ENCODE results near the gene MYRIP.

Gene MYRIP

GRCh38 chr3:39982665-39983357, 173.4 kb downstream of the MYRIP start:
- H3K9me3 ChIP-seq (ENCODE audit: control insufficient read depth in 2 of 2, low read length in 2 of 2): no peaks in the 10 kb centered on the region
- H3K27me3 ChIP-seq (ENCODE audit: control insufficient read depth in 1 of 2, insufficient read depth in 2 of 2, low read length in 2 of 2): no peaks in the 10 kb centered on the region
- no peak overlapping the region for H3K9ac ChIP-seq (ENCODE audit: low read length in 2 of 2)
- no peaks in the 10 kb centered on the region for H3K36me3 ChIP-seq (ENCODE audit: control insufficient read depth in 2 of 2, insufficient read depth in 2 of 2, low read length in 2 of 2)
- H3K27ac ChIP-seq (ENCODE audit: low read length): no peak overlapping the region
- H3K4me3 ChIP-seq (ENCODE audit: low read length in 2 of 2): no peak overlapping the region
- H3K4me1 ChIP-seq (ENCODE audit: control insufficient read depth, insufficient read depth, low read length): no peaks in the 10 kb centered on the region

- H3K27ac ChIP-seq (ENCODE audit: low read length): no peak overlapping the region
- no peak overlapping the region for H3K4me3 ChIP-seq (ENCODE audit: low read length in 2 of 2)
- no peak overlapping the region for H3K9ac ChIP-seq (ENCODE audit: low read length in 2 of 2)
- H3K27me3 ChIP-seq (ENCODE audit: control insufficient read depth in 1 of 2, insufficient read depth in 2 of 2, low read length in 2 of 2): no peaks in the 10 kb centered on the region
- peaks cover 5 to 13% of the 10 kb centered on the region in 2 donors for H3K9me3 ChIP-seq (ENCODE audit: control insufficient read depth in 2 of 2, low read length in 2 of 2)
- no peaks in the 10 kb centered on the region for H3K36me3 ChIP-seq (ENCODE audit: control insufficient read depth in 2 of 2, insufficient read depth in 2 of 2, low read length in 2 of 2)
- no peaks in the 10 kb centered on the region for H3K4me1 ChIP-seq (ENCODE audit: control insufficient read depth, insufficient read depth, low read length)
These were observed 180.3 kb downstream of the MYRIP start for GRCh38 chr3:39989746-39990145.

DNA sequence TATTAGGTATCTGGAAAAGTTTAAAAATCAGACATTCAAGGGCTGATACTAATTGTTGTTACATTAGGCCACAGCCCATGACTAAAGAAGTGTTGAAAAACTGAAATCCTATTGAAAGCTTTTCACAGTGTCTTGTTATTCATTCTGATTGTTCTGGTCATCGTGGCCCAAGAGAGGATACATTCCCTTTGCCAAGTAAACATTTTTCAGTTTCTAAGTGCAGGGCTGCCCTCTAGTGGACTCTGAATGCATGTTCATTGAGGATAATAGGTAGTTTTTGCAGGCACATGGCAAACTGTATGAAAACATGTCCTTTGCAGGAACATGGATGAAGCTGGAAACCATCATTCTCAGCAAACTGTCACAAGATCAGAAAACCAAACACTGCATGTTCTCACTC, 181.1 kb downstream of the MYRIP start:
- Histone ChIP-seq H3K9ac (ENCODE audit: low read length in 2 of 2) (no peak overlapping the region), H3K9me3 (ENCODE audit: control insufficient read depth in 2 of 2, low read length in 2 of 2) (peaks cover 5 to 13% of the 10 kb centered on the region in 2 donors), H3K4me1 (ENCODE audit: control insufficient read depth, insufficient read depth, low read length) (no peaks in the 10 kb centered on the region), H3K4me3 (ENCODE audit: low read length in 2 of 2) (no peak overlapping the region), H3K27ac (ENCODE audit: low read length) (no peak overlapping the region), H3K36me3 (ENCODE audit: control insufficient read depth in 2 of 2, insufficient read depth in 2 of 2, low read length in 2 of 2) (no peaks in the 10 kb centered on the region), H3K27me3 (ENCODE audit: control insufficient read depth in 1 of 2, insufficient read depth in 2 of 2, low read length in 2 of 2) (no peaks in the 10 kb centered on the region)

DNA sequence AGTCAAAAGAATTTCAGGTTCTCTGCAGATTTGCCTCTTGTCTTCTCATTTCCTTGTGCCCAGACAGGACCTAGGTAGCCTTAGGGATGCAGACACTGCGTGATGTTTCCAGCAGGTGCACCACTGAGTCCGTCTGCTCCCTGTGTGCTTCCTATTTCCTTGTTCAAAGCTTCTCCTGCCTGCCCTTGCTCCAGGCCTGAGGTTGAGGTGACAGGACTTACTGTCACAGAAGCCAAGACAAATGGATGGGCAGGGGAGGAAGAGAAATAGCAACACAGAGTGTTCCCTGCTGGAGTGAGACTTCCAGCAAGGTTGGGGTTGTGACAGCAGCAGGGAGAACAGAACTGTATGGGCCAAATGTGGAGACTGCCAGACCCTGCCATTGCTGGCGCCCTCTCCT, 199.4 kb downstream of the MYRIP start:
- Histone ChIP-seq H3K4me3 (ENCODE audit: low read length in 2 of 2) (no peak overlapping the region), H3K9ac (ENCODE audit: low read length in 2 of 2) (no peak overlapping the region), H3K4me1 (ENCODE audit: control insufficient read depth, insufficient read depth, low read length) (no peaks in the 10 kb centered on the region), H3K9me3 (ENCODE audit: control insufficient read depth in 2 of 2, low read length in 2 of 2) (peaks cover 0 to 3% of the 10 kb centered on the region in 2 donors), H3K27ac (ENCODE audit: low read length) (no peak overlapping the region), H3K36me3 (ENCODE audit: control insufficient read depth in 2 of 2, insufficient read depth in 2 of 2, low read length in 2 of 2) (no peaks in the 10 kb centered on the region), H3K27me3 (ENCODE audit: control insufficient read depth in 1 of 2, insufficient read depth in 2 of 2, low read length in 2 of 2) (no peaks in the 10 kb centered on the region)

DNA sequence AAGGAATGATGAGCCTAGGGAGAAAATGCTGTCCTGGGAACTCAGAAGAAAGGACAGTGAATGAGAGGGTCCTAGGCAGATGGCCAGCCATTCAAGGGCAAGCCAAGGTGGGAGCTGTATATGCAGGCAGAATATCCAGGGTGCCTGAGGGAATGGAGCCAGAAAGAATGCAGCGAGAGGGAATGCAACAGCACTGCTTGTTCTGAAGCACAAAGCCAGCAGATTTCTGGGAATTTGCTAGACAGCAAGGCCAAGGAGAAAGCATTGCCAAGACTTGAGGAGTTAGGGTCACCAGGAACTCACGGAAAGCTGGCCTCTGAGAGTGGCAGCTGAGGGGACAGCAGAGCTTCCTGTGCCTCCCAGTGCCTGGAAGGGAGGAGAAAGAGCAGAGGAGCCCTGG, 200.6 kb downstream of the MYRIP start:
- peaks cover 0 to 2% of the 10 kb centered on the region in 2 donors for H3K9me3 ChIP-seq (ENCODE audit: control insufficient read depth in 2 of 2, low read length in 2 of 2)
- no peaks in the 10 kb centered on the region for H3K36me3 ChIP-seq (ENCODE audit: control insufficient read depth in 2 of 2, insufficient read depth in 2 of 2, low read length in 2 of 2)
- no peak overlapping the region for H3K27ac ChIP-seq (ENCODE audit: low read length)
- H3K4me1 ChIP-seq (ENCODE audit: control insufficient read depth, insufficient read depth, low read length): no peaks in the 10 kb centered on the region
- H3K27me3 ChIP-seq (ENCODE audit: control insufficient read depth in 1 of 2, insufficient read depth in 2 of 2, low read length in 2 of 2): no peaks in the 10 kb centered on the region
- H3K9ac ChIP-seq (ENCODE audit: low read length in 2 of 2): no peak overlapping the region
- H3K4me3 ChIP-seq (ENCODE audit: low read length in 2 of 2): no peak overlapping the region

DNA sequence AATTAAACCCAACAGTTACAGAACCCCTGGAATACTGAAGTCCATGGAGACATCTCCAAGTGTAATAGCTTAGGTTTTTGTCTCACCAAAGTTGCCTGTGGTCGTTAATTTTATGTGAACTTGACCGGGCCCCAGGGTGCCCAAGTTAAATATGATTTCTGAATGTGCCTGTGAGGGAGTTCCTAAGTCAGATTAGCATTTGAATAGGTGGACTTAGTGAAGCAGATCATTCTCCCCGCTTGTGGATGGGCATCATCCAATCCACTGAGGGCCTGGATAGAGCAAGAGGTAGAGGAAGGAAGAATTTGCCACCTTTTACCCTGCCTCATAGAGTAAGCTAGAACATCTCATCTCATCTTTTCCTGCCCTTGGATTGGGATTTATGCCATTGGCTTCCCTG, 203.0 kb downstream of the MYRIP start:
- Histone ChIP-seq H3K9me3 (ENCODE audit: control insufficient read depth in 2 of 2, low read length in 2 of 2) (no peaks in the 10 kb centered on the region), H3K4me3 (ENCODE audit: low read length in 2 of 2) (no peak overlapping the region), H3K36me3 (ENCODE audit: control insufficient read depth in 2 of 2, insufficient read depth in 2 of 2, low read length in 2 of 2) (no peaks in the 10 kb centered on the region), H3K4me1 (ENCODE audit: control insufficient read depth, insufficient read depth, low read length) (no peaks in the 10 kb centered on the region), H3K9ac (ENCODE audit: low read length in 2 of 2) (no peak overlapping the region), H3K27ac (ENCODE audit: low read length) (no peak overlapping the region), H3K27me3 (ENCODE audit: control insufficient read depth in 1 of 2, insufficient read depth in 2 of 2, low read length in 2 of 2) (no peaks in the 10 kb centered on the region)

GRCh38 chr3:40016391-40016790, 207.0 kb downstream of the MYRIP start:
- H3K4me1 ChIP-seq (ENCODE audit: control insufficient read depth, insufficient read depth, low read length): no peaks in the 10 kb centered on the region
- H3K9me3 ChIP-seq (ENCODE audit: control insufficient read depth in 2 of 2, low read length in 2 of 2): no peaks in the 10 kb centered on the region
- no peak overlapping the region for H3K4me3 ChIP-seq (ENCODE audit: low read length in 2 of 2)
- no peaks in the 10 kb centered on the region for H3K36me3 ChIP-seq (ENCODE audit: control insufficient read depth in 2 of 2, insufficient read depth in 2 of 2, low read length in 2 of 2)
- H3K27me3 ChIP-seq (ENCODE audit: control insufficient read depth in 1 of 2, insufficient read depth in 2 of 2, low read length in 2 of 2): no peaks in the 10 kb centered on the region
- no peak overlapping the region for H3K27ac ChIP-seq (ENCODE audit: low read length)
- H3K9ac ChIP-seq (ENCODE audit: low read length in 2 of 2): no peak overlapping the region

DNA sequence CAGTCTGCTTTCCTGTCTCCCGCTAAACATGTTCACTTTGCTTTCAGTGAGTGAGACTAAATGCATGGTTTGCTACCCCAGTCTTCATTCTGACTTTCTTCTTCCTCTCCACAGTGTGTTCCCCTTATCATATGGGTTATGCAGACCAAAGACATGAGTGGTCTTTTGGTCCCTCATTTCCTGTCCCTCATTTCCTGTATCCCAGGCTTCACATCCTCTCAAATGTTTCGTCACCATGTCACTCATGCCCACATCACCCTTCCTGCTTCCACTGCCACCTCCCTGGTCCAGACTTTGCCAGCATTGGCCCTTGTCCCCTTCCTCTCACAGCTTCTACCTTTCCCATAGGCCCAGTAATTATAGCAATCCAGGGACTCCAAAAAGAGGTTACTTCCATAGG, 209.0 kb downstream of the MYRIP start:
- Histone ChIP-seq H3K27ac (ENCODE audit: low read length) (no peak overlapping the region), H3K27me3 (ENCODE audit: control insufficient read depth in 1 of 2, insufficient read depth in 2 of 2, low read length in 2 of 2) (no peaks in the 10 kb centered on the region), H3K4me1 (ENCODE audit: control insufficient read depth, insufficient read depth, low read length) (no peaks in the 10 kb centered on the region), H3K9me3 (ENCODE audit: control insufficient read depth in 2 of 2, low read length in 2 of 2) (no peaks in the 10 kb centered on the region), H3K9ac (ENCODE audit: low read length in 2 of 2) (no peak overlapping the region), H3K36me3 (ENCODE audit: control insufficient read depth in 2 of 2, insufficient read depth in 2 of 2, low read length in 2 of 2) (no peaks in the 10 kb centered on the region), H3K4me3 (ENCODE audit: low read length in 2 of 2) (no peak overlapping the region)

GRCh38 chr3:40019376-40019775, 210.0 kb downstream of the MYRIP start:
- no peaks in the 10 kb centered on the region for H3K4me1 ChIP-seq (ENCODE audit: control insufficient read depth, insufficient read depth, low read length)
- no peaks in the 10 kb centered on the region for H3K27me3 ChIP-seq (ENCODE audit: control insufficient read depth in 1 of 2, insufficient read depth in 2 of 2, low read length in 2 of 2)
- no peak overlapping the region for H3K4me3 ChIP-seq (ENCODE audit: low read length in 2 of 2)
- H3K9me3 ChIP-seq (ENCODE audit: control insufficient read depth in 2 of 2, low read length in 2 of 2): no peaks in the 10 kb centered on the region
- H3K36me3 ChIP-seq (ENCODE audit: control insufficient read depth in 2 of 2, insufficient read depth in 2 of 2, low read length in 2 of 2): no peaks in the 10 kb centered on the region
- no peak overlapping the region for H3K27ac ChIP-seq (ENCODE audit: low read length)
- no peak overlapping the region for H3K9ac ChIP-seq (ENCODE audit: low read length in 2 of 2)

DNA sequence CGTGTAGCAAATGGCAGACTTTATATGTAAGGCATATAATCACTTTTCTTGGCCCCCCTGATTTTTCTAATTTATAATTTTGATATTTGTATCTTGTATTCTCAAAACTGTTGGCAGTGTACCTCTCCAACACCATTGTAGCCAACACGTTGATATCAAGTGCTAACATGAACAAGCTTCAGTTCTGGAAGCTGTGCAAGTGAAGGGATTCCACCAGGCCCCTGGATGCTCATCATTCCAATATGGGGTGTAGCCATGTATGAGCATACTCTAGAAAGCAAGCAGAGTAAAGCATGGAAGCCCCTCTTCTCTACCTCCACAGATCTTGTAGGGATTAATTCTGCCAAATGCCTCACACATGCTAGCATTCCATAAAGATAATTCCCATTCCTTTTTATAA, 211.3 kb downstream of the MYRIP start:
- peaks cover 3% of the 10 kb centered on the region in 2 donors for H3K9me3 ChIP-seq (ENCODE audit: control insufficient read depth in 2 of 2, low read length in 2 of 2)
- H3K36me3 ChIP-seq (ENCODE audit: control insufficient read depth in 2 of 2, insufficient read depth in 2 of 2, low read length in 2 of 2): no peaks in the 10 kb centered on the region
- H3K27me3 ChIP-seq (ENCODE audit: control insufficient read depth in 1 of 2, insufficient read depth in 2 of 2, low read length in 2 of 2): no peaks in the 10 kb centered on the region
- H3K27ac ChIP-seq (ENCODE audit: low read length): no peak overlapping the region
- no peak overlapping the region for H3K9ac ChIP-seq (ENCODE audit: low read length in 2 of 2)
- no peak overlapping the region for H3K4me3 ChIP-seq (ENCODE audit: low read length in 2 of 2)
- no peaks in the 10 kb centered on the region for H3K4me1 ChIP-seq (ENCODE audit: control insufficient read depth, insufficient read depth, low read length)

DNA sequence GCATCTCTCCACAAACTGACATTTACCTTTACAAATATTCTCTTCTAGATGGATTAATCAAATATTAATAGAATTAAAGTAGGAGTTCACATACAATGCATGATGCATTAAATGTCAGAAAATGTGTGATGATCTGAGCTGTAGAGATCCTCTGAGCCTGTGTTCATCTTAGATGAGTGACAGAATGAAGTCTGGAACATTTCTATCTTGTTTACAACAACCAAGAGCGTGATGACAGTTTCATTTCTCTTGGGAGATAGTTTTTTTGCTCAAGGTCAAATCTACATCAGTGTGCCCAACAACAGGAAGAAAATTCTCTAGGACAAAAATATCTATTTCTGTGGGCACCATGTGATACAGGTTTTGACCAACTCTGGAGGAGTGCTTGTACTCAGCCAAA, 211.9 kb downstream of the MYRIP start:
- H3K27me3 ChIP-seq (ENCODE audit: control insufficient read depth in 1 of 2, insufficient read depth in 2 of 2, low read length in 2 of 2): no peaks in the 10 kb centered on the region
- H3K4me1 ChIP-seq (ENCODE audit: control insufficient read depth, insufficient read depth, low read length): no peaks in the 10 kb centered on the region
- no peak overlapping the region for H3K27ac ChIP-seq (ENCODE audit: low read length)
- H3K4me3 ChIP-seq (ENCODE audit: low read length in 2 of 2): no peak overlapping the region
- peaks cover 3% of the 10 kb centered on the region in 2 donors for H3K9me3 ChIP-seq (ENCODE audit: control insufficient read depth in 2 of 2, low read length in 2 of 2)
- H3K9ac ChIP-seq (ENCODE audit: low read length in 2 of 2): no peak overlapping the region
- H3K36me3 ChIP-seq (ENCODE audit: control insufficient read depth in 2 of 2, insufficient read depth in 2 of 2, low read length in 2 of 2): no peaks in the 10 kb centered on the region
